Kidney epithelial cell (primary cell): ENCODE data around the gene NTNG1. TPM values are rescaled to one million over a fixed set of nuclear protein-coding genes. Genes with fewer than 3 reads are reported as not detected.

Experiments
- DNase-seq: peaks from one replicate; pipeline ENCODE4 v3.0.0-alpha.2; 2010; ENCODE audit warnings: low read depth
- H3K27me3 ChIP-seq: 2 replicates; pipeline ENCODE4 v1.6.0; 2011; ENCODE audit warnings: low read length; ENCODE audit not compliant: control insufficient read depth, insufficient read depth
- H3K36me3 ChIP-seq: 2 replicates; pipeline ENCODE4 v1.5.1; 2011; ENCODE audit warnings: low read length; ENCODE audit not compliant: control insufficient read depth, insufficient read depth
- H3K4me3 ChIP-seq: 2 replicates; pipeline ENCODE4 v1.5.1; 2011; ENCODE audit warnings: low read depth, mild to moderate bottlenecking, control low read depth, low read length
- total RNA-seq: library from RNA; depleted of rRNA; stranded (reverse); fragments of >200 nt; gene quantifications from 2 replicates; pipeline ENCODE4 v1.2.3, GENCODE V29; 2015
- TF ChIP-seq, protein P1 (sequence below): IDR thresholded peaks from 2 replicates; pipeline ENCODE4 v1.5.1; 2011; ENCODE audit warnings: mild to moderate bottlenecking, moderate library complexity, low read length, control low read depth, inconsistent platforms; ENCODE audit not compliant: insufficient read depth, poor library complexity, severe bottlenecking

NTNG1 gene
- total RNA-seq, 1 donor from 2014 or later, result 3.7 TPM

DNA sequence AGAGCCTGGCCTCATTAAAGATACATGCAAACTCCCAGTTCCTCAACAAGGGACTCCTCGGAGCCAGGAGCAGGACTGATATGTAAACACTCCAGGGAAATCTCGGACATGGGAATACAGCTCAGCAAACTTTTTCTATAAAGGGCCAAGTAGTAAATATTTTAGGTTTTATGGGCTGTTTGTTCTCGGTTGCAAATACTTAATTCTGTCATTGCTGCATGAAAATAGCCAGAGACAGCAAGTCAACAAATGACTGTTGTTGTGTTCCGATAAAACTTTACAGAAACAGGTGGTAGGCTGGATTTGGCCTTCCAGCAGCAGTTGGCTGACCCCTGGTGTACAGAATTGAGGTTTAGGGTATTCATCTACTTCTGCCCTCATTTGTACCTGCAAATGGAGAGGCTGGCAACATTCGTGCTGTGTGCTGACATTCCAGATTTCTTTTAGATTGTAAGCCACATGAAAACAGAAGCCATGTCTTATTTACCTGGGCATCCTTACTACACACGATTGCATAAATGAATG, 360.3 kb downstream of the NTNG1 start:
- H3K4me3 ChIP-seq, result no peak overlapping the region
- H3K27me3 ChIP-seq, result no peaks in the 10 kb centered on the region
- TF ChIP-seq, protein P1, sequence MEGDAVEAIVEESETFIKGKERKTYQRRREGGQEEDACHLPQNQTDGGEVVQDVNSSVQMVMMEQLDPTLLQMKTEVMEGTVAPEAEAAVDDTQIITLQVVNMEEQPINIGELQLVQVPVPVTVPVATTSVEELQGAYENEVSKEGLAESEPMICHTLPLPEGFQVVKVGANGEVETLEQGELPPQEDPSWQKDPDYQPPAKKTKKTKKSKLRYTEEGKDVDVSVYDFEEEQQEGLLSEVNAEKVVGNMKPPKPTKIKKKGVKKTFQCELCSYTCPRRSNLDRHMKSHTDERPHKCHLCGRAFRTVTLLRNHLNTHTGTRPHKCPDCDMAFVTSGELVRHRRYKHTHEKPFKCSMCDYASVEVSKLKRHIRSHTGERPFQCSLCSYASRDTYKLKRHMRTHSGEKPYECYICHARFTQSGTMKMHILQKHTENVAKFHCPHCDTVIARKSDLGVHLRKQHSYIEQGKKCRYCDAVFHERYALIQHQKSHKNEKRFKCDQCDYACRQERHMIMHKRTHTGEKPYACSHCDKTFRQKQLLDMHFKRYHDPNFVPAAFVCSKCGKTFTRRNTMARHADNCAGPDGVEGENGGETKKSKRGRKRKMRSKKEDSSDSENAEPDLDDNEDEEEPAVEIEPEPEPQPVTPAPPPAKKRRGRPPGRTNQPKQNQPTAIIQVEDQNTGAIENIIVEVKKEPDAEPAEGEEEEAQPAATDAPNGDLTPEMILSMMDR, result no peak
- H3K36me3 ChIP-seq, result no peaks in the 10 kb centered on the region
- no peak for DNase-seq

DNA sequence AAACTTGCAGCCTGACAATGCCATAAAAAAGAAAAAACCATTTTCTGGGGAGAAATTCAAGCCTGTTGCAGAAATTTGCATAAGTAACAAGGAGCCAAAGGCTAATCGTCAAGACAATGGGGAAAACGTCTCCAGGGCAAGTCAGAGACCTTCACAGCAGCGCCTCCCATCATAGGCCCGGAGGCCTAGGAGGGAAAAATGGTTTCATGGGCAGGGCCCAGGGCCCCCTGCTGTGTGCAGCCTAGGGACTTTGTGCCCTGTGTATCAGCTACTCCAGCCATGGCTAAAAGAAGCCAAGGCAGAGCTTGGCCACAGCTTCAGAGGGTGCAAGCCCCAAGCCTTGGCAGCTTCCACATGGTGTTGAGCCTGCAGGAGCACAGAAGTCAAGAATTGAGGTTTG, 369.5 kb downstream of the NTNG1 start:
- TF ChIP-seq, protein P1, result no peak
- Histone ChIP-seq H3K36me3 (no peaks in the 10 kb centered on the region), H3K4me3 (no peak overlapping the region), H3K27me3 (no peaks in the 10 kb centered on the region)
- no peak for DNase-seq

- no peak for DNase-seq
- TF ChIP-seq, protein P1, result no peak
- Histone ChIP-seq H3K27me3 (no peaks in the 10 kb centered on the region), H3K4me3 (no peak overlapping the region), H3K36me3 (no peaks in the 10 kb centered on the region)
Measured at GRCh38 chr1:107512836-107513235, 372.0 kb downstream of the NTNG1 start.

DNA sequence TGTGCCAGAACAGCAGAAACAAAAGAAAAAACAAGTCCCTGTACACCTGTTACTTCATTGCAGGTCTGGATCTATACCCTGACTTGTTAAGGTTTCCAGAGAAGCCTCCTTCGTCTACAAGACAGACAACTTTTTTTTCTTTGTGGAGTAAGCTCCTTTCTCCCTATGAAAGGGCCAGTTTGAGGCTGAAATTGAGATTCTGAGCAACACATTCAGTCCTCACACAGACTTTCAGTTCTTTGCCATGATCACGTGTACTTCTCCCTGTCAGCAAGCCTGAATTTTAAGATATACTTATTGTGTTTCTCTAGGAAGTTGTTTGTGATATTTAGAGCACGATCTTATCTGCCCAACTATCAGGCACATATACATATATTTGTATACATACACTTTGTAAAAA, 374.0 kb downstream of the NTNG1 start:
- no peak overlapping the region for H3K4me3 ChIP-seq
- TF ChIP-seq, protein P1, result no peak
- no peaks in the 10 kb centered on the region for H3K27me3 ChIP-seq
- no peaks in the 10 kb centered on the region for H3K36me3 ChIP-seq
- no peak for DNase-seq

DNA sequence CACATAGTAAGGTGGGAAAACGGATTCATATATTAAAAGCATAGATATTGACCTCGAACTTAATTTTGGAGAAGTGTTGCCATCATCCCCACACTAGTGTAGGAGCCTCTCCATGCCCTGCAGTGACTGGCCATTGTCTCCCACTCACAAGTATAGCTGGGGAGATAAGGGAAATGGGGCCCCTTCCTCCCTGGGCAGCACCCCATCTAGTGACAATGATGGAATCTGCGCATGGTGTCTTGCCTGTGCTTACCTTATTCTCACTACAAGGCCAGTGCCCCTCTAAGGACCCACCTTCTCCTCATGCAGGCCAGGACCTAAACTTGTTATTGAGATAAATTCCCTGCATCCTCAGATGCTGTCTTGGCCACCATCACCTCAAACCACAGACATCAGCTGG, 374.9 kb downstream of the NTNG1 start:
- TF ChIP-seq, protein P1, result no peak

GRCh38 chr1:107523061-107523460, 382.2 kb downstream of the NTNG1 start:
- no peaks in the 10 kb centered on the region for H3K36me3 ChIP-seq
- no peak overlapping the region for H3K4me3 ChIP-seq

More for the DNA sequence above, 374.9 kb downstream of the NTNG1 start:
- DNase-seq, result no peak
- Histone ChIP-seq H3K4me3 (no peak overlapping the region), H3K36me3 (no peaks in the 10 kb centered on the region), H3K27me3 (no peaks in the 10 kb centered on the region)

More at GRCh38 chr1:107523061-107523460, 382.2 kb downstream of the NTNG1 start:
- H3K27me3 ChIP-seq, result no peaks in the 10 kb centered on the region
- TF ChIP-seq, protein P1, result no peak
- DNase-seq, result no peak
